DND-41 (cell line): ENCODE measurements around the gene ADAMTS16.

Experiments used
- ATAC-seq: fragments of 200-7000 bp; cut with Tn5 transposase; 3 replicates; pipeline ENCODE4 v1.9.1; 2021; ENCODE audit warnings: low read depth; ENCODE audit not compliant: insufficient read depth
- DNase-seq: peaks from one replicate; pipeline ENCODE4 v3.0.0-alpha.2; 2020
- H2AFZ ChIP-seq: 2 replicates; pipeline ENCODE4 v1.6.0; 2012; ENCODE audit warnings: low read depth, low read length
- H3K27ac ChIP-seq: 2 replicates; pipeline ENCODE4 v1.5.1; 2012; ENCODE audit warnings: low read length, inconsistent platforms
- H3K27me3 ChIP-seq: fragments of 200-600 bp; sonication (generic); 2 replicates; pipeline ENCODE4 v1.6.0; 2012; ENCODE audit warnings: low read length, mild to moderate bottlenecking, inconsistent platforms; ENCODE audit not compliant: insufficient read depth, poor library complexity
- H3K36me3 ChIP-seq: 2 replicates; pipeline ENCODE4 v1.5.1; 2012; ENCODE audit warnings: low read length, inconsistent platforms; ENCODE audit not compliant: insufficient read depth
- H3K4me1 ChIP-seq: 2 replicates; pipeline ENCODE4 v1.5.1; 2012; ENCODE audit warnings: mild to moderate bottlenecking, low read length; ENCODE audit not compliant: insufficient read depth
- H3K4me2 ChIP-seq: 2 replicates; pipeline ENCODE4 v1.6.0; 2012; ENCODE audit warnings: mild to moderate bottlenecking, moderate library complexity, low read length, inconsistent platforms; ENCODE audit not compliant: insufficient read depth
- H3K4me3 ChIP-seq, 2 experiments: fragments of 200-600 bp in 1 of 2; shearing (Covaris generic) in 1 of 2; 2 replicates each; pipeline ENCODE4 v1.5.1; 2012 to 2016; ENCODE audit warnings: inconsistent platforms in 2 of 2, low read length in 2 of 2, mild to moderate bottlenecking in 2 of 2, low read depth in 1 of 2, moderate library complexity in 1 of 2
- H3K79me2 ChIP-seq: 2 replicates; pipeline ENCODE4 v1.6.0; 2012; ENCODE audit warnings: low read length, inconsistent platforms; ENCODE audit not compliant: insufficient read depth
- H3K9ac ChIP-seq: 2 replicates; pipeline ENCODE4 v1.6.0; 2012; ENCODE audit warnings: low read depth, mild to moderate bottlenecking, inconsistent platforms, low read length, moderate library complexity
- H3K9me3 ChIP-seq: 2 replicates; pipeline ENCODE4 v1.5.1; 2012; ENCODE audit warnings: low read length, moderate library complexity, mild to moderate bottlenecking, inconsistent platforms; ENCODE audit not compliant: insufficient read depth, severe bottlenecking
- H4K20me1 ChIP-seq: 2 replicates; pipeline ENCODE4 v1.6.0; 2012; ENCODE audit warnings: low read length; ENCODE audit not compliant: insufficient read depth
- EZH2 ChIP-seq: IDR thresholded peaks from 3 replicates; pipeline ENCODE4 v1.6.1; 2012; ENCODE audit warnings: borderline replicate concordance, low read depth, mild to moderate bottlenecking, moderate library complexity, low read length, inconsistent platforms; ENCODE audit not compliant: severe bottlenecking
- TF ChIP-seq, protein P1 (sequence below): IDR thresholded peaks from 2 replicates; pipeline ENCODE4 v1.5.1; 2012; ENCODE audit warnings: borderline replicate concordance, low read length, moderate library complexity, mild to moderate bottlenecking; ENCODE audit not compliant: poor library complexity, severe bottlenecking; ENCODE audit errors: extremely low read depth

The ADAMTS16 gene

DNA sequence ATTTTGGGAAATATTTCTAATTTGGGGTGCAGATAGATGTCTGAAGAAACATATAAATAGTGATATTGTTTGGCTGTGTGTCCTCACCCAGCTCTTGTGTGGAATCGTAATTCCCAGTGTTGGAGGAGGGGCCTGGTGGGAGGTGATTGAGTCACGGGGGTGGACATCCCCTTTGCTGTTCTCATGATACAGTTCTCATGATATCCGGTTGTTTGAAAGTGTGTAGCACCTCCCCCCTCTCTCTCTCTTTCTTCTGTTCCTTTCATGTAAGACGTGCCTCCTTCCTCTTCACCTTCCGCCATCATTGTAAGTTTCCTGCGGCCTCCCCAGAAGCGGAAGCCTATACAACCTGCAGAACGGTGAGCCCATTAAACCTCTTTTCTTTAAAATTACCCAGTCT is 11.4 kb upstream of the ADAMTS16 start:
- Histone ChIP-seq H3K4me2 (no peak overlapping the region), H3K36me3 (no peaks in the 10 kb centered on the region), H3K4me1 (no peaks in the 10 kb centered on the region), H3K4me3 (no peak overlapping the region), H2AFZ (no peak overlapping the region), H3K79me2 (no peaks in the 10 kb centered on the region), H4K20me1 (no peaks in the 10 kb centered on the region), H3K9ac (no peak overlapping the region), H3K27ac (no peak overlapping the region), H3K27me3 (peaks cover 22% of the 10 kb centered on the region), H3K9me3 (no peaks in the 10 kb centered on the region)
- ATAC-seq (no peak), DNase-seq (no peak)
- TF ChIP-seq, protein P1, sequence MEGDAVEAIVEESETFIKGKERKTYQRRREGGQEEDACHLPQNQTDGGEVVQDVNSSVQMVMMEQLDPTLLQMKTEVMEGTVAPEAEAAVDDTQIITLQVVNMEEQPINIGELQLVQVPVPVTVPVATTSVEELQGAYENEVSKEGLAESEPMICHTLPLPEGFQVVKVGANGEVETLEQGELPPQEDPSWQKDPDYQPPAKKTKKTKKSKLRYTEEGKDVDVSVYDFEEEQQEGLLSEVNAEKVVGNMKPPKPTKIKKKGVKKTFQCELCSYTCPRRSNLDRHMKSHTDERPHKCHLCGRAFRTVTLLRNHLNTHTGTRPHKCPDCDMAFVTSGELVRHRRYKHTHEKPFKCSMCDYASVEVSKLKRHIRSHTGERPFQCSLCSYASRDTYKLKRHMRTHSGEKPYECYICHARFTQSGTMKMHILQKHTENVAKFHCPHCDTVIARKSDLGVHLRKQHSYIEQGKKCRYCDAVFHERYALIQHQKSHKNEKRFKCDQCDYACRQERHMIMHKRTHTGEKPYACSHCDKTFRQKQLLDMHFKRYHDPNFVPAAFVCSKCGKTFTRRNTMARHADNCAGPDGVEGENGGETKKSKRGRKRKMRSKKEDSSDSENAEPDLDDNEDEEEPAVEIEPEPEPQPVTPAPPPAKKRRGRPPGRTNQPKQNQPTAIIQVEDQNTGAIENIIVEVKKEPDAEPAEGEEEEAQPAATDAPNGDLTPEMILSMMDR = no peak
- TF ChIP-seq EZH2 = no peak

DNA sequence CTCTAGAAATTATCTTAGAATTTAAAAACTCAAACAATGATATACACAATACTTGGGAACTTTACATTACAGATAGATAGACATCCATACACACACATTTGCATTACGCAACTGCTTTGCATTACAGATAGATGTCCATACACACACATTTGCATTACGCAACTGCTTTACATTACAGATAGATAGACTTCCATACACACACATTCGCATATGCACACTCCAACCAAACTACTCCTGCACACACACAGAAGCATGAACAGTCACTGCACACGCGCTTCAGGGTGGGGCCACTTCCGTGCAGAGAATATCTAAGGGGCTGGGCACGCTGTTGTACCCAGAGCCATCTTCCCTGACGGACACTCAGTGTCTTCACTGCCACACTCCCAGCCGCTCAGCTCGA is 7.9 kb upstream of the ADAMTS16 start:
- H3K27me3 ChIP-seq = peaks cover 10% of the 10 kb centered on the region
- no peaks in the 10 kb centered on the region for H3K9me3 ChIP-seq
- no peak overlapping the region for H2AFZ ChIP-seq
- DNase-seq (no peak), ATAC-seq (no peak)
- H3K9ac ChIP-seq = no peak overlapping the region
- H3K79me2 ChIP-seq = no peaks in the 10 kb centered on the region
- no peak for TF ChIP-seq EZH2
- TF ChIP-seq, protein P1 = no peak
- no peak overlapping the region for H3K4me2 ChIP-seq
- H3K27ac ChIP-seq = no peak overlapping the region
- no peak overlapping the region for H3K4me3 ChIP-seq
- no peaks in the 10 kb centered on the region for H4K20me1 ChIP-seq
- H3K4me1 ChIP-seq = no peaks in the 10 kb centered on the region
- H3K36me3 ChIP-seq = no peaks in the 10 kb centered on the region

DNA sequence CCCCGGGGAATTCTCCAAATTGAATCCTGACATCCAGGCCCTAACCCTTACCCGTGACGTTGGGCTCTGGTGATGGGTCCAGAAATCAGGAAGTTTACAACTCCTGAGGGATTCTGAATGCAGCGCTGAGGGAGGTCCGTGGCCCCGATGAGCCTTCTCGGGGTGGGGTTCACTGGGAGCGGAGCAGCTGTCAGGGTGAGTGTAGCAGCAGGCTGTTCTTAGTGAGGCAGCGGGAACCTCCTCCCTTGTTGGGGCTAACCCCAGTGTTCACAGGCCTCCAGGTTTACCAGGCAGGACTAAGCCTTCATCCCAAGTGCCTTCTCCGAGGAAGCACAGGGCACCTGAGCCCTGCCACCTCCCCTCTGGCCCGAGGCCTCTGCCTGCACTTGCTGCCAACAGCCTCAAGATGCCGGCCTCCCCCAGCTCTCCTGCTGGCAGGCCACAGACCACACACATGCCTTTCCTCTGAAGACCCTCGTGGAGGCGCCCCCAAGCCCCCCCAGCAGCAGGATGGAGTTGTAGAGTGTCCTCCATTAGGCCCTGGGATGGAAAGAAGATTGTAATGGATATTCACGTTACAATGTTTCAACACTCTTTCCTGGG is 7.3 kb upstream of the ADAMTS16 start:
- DNase-seq (no peak), ATAC-seq (no peak)
- peaks cover 7% of the 10 kb centered on the region for H3K27me3 ChIP-seq
- no peak overlapping the region for H3K4me3 ChIP-seq
- H3K4me2 ChIP-seq = no peak overlapping the region
- H3K4me1 ChIP-seq = no peaks in the 10 kb centered on the region
- no peaks in the 10 kb centered on the region for H3K9me3 ChIP-seq
- no peak overlapping the region for H3K9ac ChIP-seq
- no peak overlapping the region for H3K27ac ChIP-seq
- H3K36me3 ChIP-seq = no peaks in the 10 kb centered on the region
- no peaks in the 10 kb centered on the region for H3K79me2 ChIP-seq
- no peak overlapping the region for H2AFZ ChIP-seq
- TF ChIP-seq EZH2 = no peak
- TF ChIP-seq, protein P1 = no peak
- H4K20me1 ChIP-seq = no peaks in the 10 kb centered on the region
